K562 (cell line): Measurements from ENCODE around the gene SULT6B1. TPM values are rescaled to one million over a fixed set of nuclear protein-coding genes. Genes with fewer than 3 reads are reported as not detected.

ENCODE experiments used
- C11orf30 ChIP-seq: fragments of 450-650 bp; IDR thresholded peaks from 2 replicates; pipeline ENCODE4 v1.6.1; 2016; ENCODE audit warnings: low read depth, mild to moderate bottlenecking
- CTBP1 ChIP-seq: fragments of 450-650 bp; IDR thresholded peaks from 2 replicates; pipeline ENCODE4 v1.6.1; 2016; ENCODE audit warnings: borderline replicate concordance
- GATAD2A ChIP-seq: fragments of 450-650 bp; IDR thresholded peaks from 2 replicates; pipeline ENCODE4 v1.6.1; 2017
- GTF2E2 ChIP-seq: fragments of 200-800 bp; sonication (Bioruptor generic); IDR thresholded peaks from 2 replicates; pipeline ENCODE4 v1.6.1; 2016; ENCODE audit warnings: missing genetic modification characterization, missing compliant biosample characterization
- HNRNPL ChIP-seq: fragments of 200-400 bp; formaldehyde crosslinking; IDR thresholded peaks from 2 replicates; pipeline ENCODE4 v1.6.1; 2017; ENCODE audit warnings: low read depth, mild to moderate bottlenecking, low read length
- MXI1 ChIP-seq: IDR thresholded peaks from 2 replicates; pipeline ENCODE4 v1.6.1; 2011; ENCODE audit warnings: low read depth, mild to moderate bottlenecking, improper control_type of control experiment, low read length
- NR2F6 ChIP-seq: fragments of 450-650 bp; formaldehyde crosslinking; IDR thresholded peaks from 2 replicates; pipeline ENCODE4 v1.4.0; 2020; ENCODE audit warnings: mild to moderate bottlenecking
- RCOR1 ChIP-seq, 2 experiments: IDR thresholded peaks; 2 replicates each; pipeline ENCODE4 v1.6.1; 2012; ENCODE audit warnings: low read depth in 2 of 2, low read length in 2 of 2, borderline replicate concordance in 1 of 2, improper control_type of control experiment in 1 of 2
- SIN3A ChIP-seq, 2 experiments: fragments of 150-350 bp in 1 of 2; IDR thresholded peaks; 2 replicates each; pipeline ENCODE4 v1.6.1; 2011 to 2016; ENCODE audit warnings: borderline replicate concordance in 2 of 2, low read depth in 2 of 2, low read length in 2 of 2, mild to moderate bottlenecking in 2 of 2, moderate library complexity in 2 of 2; ENCODE audit not compliant: control insufficient read depth in 1 of 2
- TGIF2 ChIP-seq: sonication (generic); formaldehyde crosslinking; IDR thresholded peaks from 2 replicates; pipeline ENCODE4 v1.8.1; 2022; ENCODE audit warnings: mild to moderate bottlenecking, missing genetic modification reagents, moderate library complexity
- XRCC5 ChIP-seq: fragments of 200-400 bp; formaldehyde crosslinking; IDR thresholded peaks from 2 replicates; pipeline ENCODE4 v1.6.1; 2017; ENCODE audit warnings: low read depth, mild to moderate bottlenecking, low read length
- ZFPM2 ChIP-seq: fragments of 250-450 bp; sonication (Bioruptor Pico); IDR thresholded peaks from 2 replicates; pipeline ENCODE4 v1.5.1; 2022; ENCODE audit warnings: mild to moderate bottlenecking
- polyA plus RNA-seq, 8 experiments: library from polyadenylated mRNA; depleted of rRNA in 4 of 8; stranded (reverse) in 5 of 8; unstranded in 3 of 8; fragments of >200 nt; fragmentation: Nextera tagmentation in 2 of 8; fragmentation: Illumina TruSeq in 1 of 8; extraction: Ambion mirVana in 2 of 8; extraction: Trizol in 1 of 8; gene quantifications; 2 replicates each; pipeline versions ENCODE4 v1.2.1 to v1.2.3, GENCODE V29; 2011 to 2014; ENCODE audit warnings: inconsistent platforms in 1 of 8, missing spikeins in 1 of 8
- total RNA-seq, 7 experiments: library from RNA; depleted of rRNA in 6 of 7; stranded (reverse); fragments of >200 nt in 6 of 7; fragmentation: Illumina TruSeq in 2 of 7; extraction: Trizol in 2 of 7; gene quantifications; 2 replicates each; pipeline versions ENCODE4 v1.2.1 to v1.2.3, GENCODE V29; 2011 to 2021; ENCODE audit warnings: low replicate concordance in 1 of 7
- TF ChIP-seq, protein P1 (sequence below): fragments of 250-450 bp; sonication (Bioruptor Pico); IDR thresholded peaks from 2 replicates; pipeline ENCODE4 v1.8.0; 2021; ENCODE audit warnings: mild to moderate bottlenecking, moderate library complexity
- TF ChIP-seq, protein P2 (sequence below), 3 experiments: fragments of 200-800 bp in 1 of 3; sonication (Bioruptor generic) in 1 of 3; sonication (generic) in 1 of 3; formaldehyde crosslinking in 1 of 3; IDR thresholded peaks; 2 replicates each; pipeline versions ENCODE4 v1.6.1 to v1.8.0; 2016 to 2022; ENCODE audit warnings: mild to moderate bottlenecking in 2 of 3, missing compliant biosample characterization in 2 of 3, missing genetic modification characterization in 2 of 3, missing genetic modification reagents in 1 of 3
- TF ChIP-seq, protein P3 (sequence below): fragments of 250-450 bp; sonication (Bioruptor Pico); IDR thresholded peaks from 2 replicates; pipeline ENCODE4 v1.8.0; 2021; ENCODE audit warnings: borderline replicate concordance, mild to moderate bottlenecking, moderate library complexity; ENCODE audit not compliant: poor library complexity, severe bottlenecking
- TF ChIP-seq, protein P4 (sequence below), 3 experiments: IDR thresholded peaks in 2 of 3; conservative IDR thresholded peaks in 1 of 3; 2 replicates each; pipeline ENCODE4 v1.5.1; 2011 to 2012; ENCODE audit warnings: low read length in 3 of 3, mild to moderate bottlenecking in 3 of 3, control low read depth in 2 of 3, improper control_type of control experiment in 1 of 3, inconsistent platforms in 1 of 3, low read depth in 1 of 3, mixed read lengths in 1 of 3, moderate library complexity in 1 of 3; ENCODE audit not compliant: insufficient read depth in 2 of 3

Gene SULT6B1
- total and polyA plus RNA-seq, 9 of the 15 experiments (the other 6 are each of a cell fraction or from before 2014, with no cell fraction given), result not detected

DNA sequence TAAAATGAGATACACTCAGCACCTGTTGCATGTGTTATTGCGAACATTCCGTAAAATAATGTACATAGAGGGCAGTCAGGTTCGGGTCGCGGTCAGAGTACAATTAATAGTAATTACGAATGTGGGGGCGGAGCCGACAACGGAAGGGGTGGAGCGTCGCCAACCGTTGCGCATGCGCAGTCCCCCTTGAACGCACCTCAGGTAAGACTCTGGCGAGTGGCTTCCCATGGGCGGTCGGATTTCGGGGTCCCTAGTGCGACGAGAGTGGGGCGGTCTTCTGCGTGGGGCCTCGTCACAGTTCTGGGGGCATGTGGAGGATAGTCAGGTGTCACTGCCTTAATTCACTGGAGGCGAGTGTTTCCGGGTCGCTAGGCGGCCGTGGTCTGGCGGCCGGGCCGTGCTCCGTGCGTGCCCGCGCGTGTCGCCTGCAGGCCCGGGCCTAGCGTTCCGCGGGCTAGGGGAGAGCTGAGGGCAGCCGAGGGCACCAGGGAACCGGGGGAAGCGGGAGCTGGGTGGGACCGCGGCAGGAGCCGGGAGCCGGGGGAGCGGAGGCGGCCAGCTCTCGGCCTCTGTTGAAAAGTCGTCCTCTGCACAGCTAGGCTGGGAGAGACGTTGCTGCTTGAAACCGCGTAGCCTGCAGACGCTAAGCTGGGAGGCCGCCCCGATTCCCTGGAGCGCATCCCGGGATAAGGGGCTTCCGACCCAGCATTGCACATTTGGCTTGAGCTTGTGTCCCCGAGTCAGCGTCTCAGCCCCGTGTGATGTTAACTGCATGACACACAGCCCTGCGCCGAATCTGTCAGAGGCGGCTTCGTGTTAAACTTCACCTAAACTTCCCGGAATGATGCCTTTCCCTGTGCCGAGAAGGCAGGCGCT, 8.1 kb upstream of the SULT6B1 start, which contains the start of gene CEBPZOS (continued):
- TF ChIP-seq, protein P1, sequence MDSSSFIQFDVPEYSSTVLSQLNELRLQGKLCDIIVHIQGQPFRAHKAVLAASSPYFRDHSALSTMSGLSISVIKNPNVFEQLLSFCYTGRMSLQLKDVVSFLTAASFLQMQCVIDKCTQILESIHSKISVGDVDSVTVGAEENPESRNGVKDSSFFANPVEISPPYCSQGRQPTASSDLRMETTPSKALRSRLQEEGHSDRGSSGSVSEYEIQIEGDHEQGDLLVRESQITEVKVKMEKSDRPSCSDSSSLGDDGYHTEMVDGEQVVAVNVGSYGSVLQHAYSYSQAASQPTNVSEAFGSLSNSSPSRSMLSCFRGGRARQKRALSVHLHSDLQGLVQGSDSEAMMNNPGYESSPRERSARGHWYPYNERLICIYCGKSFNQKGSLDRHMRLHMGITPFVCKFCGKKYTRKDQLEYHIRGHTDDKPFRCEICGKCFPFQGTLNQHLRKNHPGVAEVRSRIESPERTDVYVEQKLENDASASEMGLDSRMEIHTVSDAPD (CRISPR knock-in tag), result no peak
- TF ChIP-seq TGIF2 (CRISPR knock-in tag) (no peak), RCOR1 (IDR thresholded peaks at IDR 0.05; ENCODE audit: borderline replicate concordance in 1 of 2, low read depth in 2 of 2, low read length in 2 of 2) (no peak), GTF2E2 (peak; percentile 53; the same call in 1 of the 2 replicates), ZFPM2 (CRISPR knock-in tag) (no peak), GATAD2A (no peak), HNRNPL (no peak), NR2F6 (0 out of 2 replicates have a peak, but pooled peaks have one; percentile 53), C11orf30 (no peak), SIN3A (IDR thresholded peaks at IDR 0.05; ENCODE audit: borderline replicate concordance in 2 of 2, control insufficient read depth in 1 of 2, low read depth in 2 of 2, low read length in 2 of 2) (0 out of 4 replicates have a peak, but pooled peaks of 1 of the 2 experiments have one; percentile 63), XRCC5 (0 out of 2 replicates have a peak, but pooled peaks have one; percentile 1), MXI1 (no peak), CTBP1 (no peak; the same call in 1 of the 2 replicates)
- TF ChIP-seq, protein P2, sequence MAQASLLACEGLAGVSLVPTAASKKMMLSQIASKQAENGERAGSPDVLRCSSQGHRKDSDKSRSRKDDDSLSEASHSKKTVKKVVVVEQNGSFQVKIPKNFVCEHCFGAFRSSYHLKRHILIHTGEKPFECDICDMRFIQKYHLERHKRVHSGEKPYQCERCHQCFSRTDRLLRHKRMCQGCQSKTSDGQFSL (CRISPR knock-in tag; IDR thresholded peaks at IDR 0.05), result no peak
- TF ChIP-seq, protein P2 (tag; IDR thresholded peaks at IDR 0.05), result no peak
- TF ChIP-seq, protein P3, sequence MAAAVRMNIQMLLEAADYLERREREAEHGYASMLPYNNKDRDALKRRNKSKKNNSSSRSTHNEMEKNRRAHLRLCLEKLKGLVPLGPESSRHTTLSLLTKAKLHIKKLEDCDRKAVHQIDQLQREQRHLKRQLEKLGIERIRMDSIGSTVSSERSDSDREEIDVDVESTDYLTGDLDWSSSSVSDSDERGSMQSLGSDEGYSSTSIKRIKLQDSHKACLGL (CRISPR knock-in tag), result no peak
- TF ChIP-seq, protein P4, sequence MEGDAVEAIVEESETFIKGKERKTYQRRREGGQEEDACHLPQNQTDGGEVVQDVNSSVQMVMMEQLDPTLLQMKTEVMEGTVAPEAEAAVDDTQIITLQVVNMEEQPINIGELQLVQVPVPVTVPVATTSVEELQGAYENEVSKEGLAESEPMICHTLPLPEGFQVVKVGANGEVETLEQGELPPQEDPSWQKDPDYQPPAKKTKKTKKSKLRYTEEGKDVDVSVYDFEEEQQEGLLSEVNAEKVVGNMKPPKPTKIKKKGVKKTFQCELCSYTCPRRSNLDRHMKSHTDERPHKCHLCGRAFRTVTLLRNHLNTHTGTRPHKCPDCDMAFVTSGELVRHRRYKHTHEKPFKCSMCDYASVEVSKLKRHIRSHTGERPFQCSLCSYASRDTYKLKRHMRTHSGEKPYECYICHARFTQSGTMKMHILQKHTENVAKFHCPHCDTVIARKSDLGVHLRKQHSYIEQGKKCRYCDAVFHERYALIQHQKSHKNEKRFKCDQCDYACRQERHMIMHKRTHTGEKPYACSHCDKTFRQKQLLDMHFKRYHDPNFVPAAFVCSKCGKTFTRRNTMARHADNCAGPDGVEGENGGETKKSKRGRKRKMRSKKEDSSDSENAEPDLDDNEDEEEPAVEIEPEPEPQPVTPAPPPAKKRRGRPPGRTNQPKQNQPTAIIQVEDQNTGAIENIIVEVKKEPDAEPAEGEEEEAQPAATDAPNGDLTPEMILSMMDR (IDR thresholded peaks at IDR 0.05 in 2 of 3, conservative IDR thresholded peaks at IDR 0.05 in 1 of 3; ENCODE audit: insufficient read depth in 2 of 3, low read depth in 1 of 3, low read length in 3 of 3), result no peak
